HG02840 (cell line): ENCODE results near the gene CWC25.
"Not testable (repeated sequence)": the region's sequence is repeated elsewhere in the genome, so short reads cannot be mapped to it uniquely, and the experiment has no call there.

Experiments
- ATAC-seq: cut with Tn5 transposase; IDR thresholded peaks from one replicate; pipeline ENCODE4 v1.9.1; 2021; ENCODE audit warnings: mild to moderate bottlenecking, moderate library complexity, moderate number of reproducible peaks; ENCODE audit not compliant: unreplicated experiment, low FRiP score

Gene CWC25

GRCh38 chr17:38824899-38825761 is at the start of gene CWC25:
Gene CWC25, minus strand, starts transcription at chr17:38825321. Its CDS starts 138 bp downstream, at chr17:38825183.
- ATAC-seq: peak; percentile 92

- ATAC-seq: no peak
Measured at GRCh38 chr17:38873640-38874380, 48.7 kb upstream of the CWC25 start.

GRCh38 chr17:38872671-38873385 is 47.7 kb upstream of the CWC25 start:
- ATAC-seq: no peak

- no peak for ATAC-seq
Measured at GRCh38 chr17:38872027-38872511, 46.9 kb upstream of the CWC25 start.

GRCh38 chr17:38871247-38872015 is 46.3 kb upstream of the CWC25 start:
- no peak for ATAC-seq

- peak; percentile 9 for ATAC-seq
Measured at GRCh38 chr17:38870259-38871165, 45.4 kb upstream of the CWC25 start.

- ATAC-seq: peak; percentile 33
Measured at GRCh38 chr17:38869526-38870258, 44.6 kb upstream of the CWC25 start, which contains the start of gene LASP1. Gene LASP1, plus strand, starts transcription at chr17:38870058. Its CDS starts 132 bp downstream, at chr17:38870190.

GRCh38 chr17:38868817-38869525 is 43.9 kb upstream of the CWC25 start:
- peak; percentile 39 for ATAC-seq

- no peak for ATAC-seq
Measured at GRCh38 chr17:38867968-38868816, 43.1 kb upstream of the CWC25 start.

- ATAC-seq: no peak
Measured at GRCh38 chr17:38867179-38867967, 42.3 kb upstream of the CWC25 start.

GRCh38 chr17:38864636-38865398 is 39.7 kb upstream of the CWC25 start:
- ATAC-seq: no peak

GRCh38 chr17:38861399-38861843 is 36.3 kb upstream of the CWC25 start:
- no peak for ATAC-seq

- no peak for ATAC-seq
Measured at GRCh38 chr17:38857271-38857670, 32.1 kb upstream of the CWC25 start.

GRCh38 chr17:38855101-38855714 is 30.1 kb upstream of the CWC25 start:
- ATAC-seq: not testable (repeated sequence)
